WTC11 (cell line): Measurements from ENCODE around the gene MAN1B1. TPM values are rescaled to one million over a fixed set of nuclear protein-coding genes. Genes with fewer than 3 reads are reported as not detected.

Experiments
- ATAC-seq: fragments of 200-7000 bp; cut with Tn5 transposase; 2 replicates; pipeline ENCODE4 v1.10.0; 2021; ENCODE audit warnings: mild to moderate bottlenecking, moderate library complexity
- CTCF ChIA-PET: fragments of 300-600 bp; sonication (Branson Sonifier 250); formaldehyde crosslinking; loops from one replicate; lab custom pipeline; 2021; ENCODE audit warnings: antibody characterized with exemption; lab: Charles Lee
- POLR2A ChIA-PET: fragments of 350-600 bp; sonication (Branson Sonifier 250); formaldehyde crosslinking; loops from one replicate; lab custom pipeline; 2021; ENCODE audit warnings: antibody characterized with exemption; lab: Charles Lee
- DNase-seq: peaks from one replicate; pipeline ENCODE4 v3.0.0; 2021; ENCODE audit warnings: low spot score
- H3K27ac Mint-ChIP-seq: 2 replicates; pipeline ENCODE4 v1.8.0; 2021; ENCODE audit warnings: mixed read lengths
- H3K27me3 Mint-ChIP-seq: 2 replicates; pipeline ENCODE4 v1.8.0; 2021; ENCODE audit warnings: low read depth, mild to moderate bottlenecking, moderate library complexity, mixed read lengths
- H3K36me3 Mint-ChIP-seq: 2 replicates; pipeline ENCODE4 v1.8.0; 2021; ENCODE audit warnings: mixed read lengths
- H3K4me1 Mint-ChIP-seq: 2 replicates; pipeline ENCODE4 v1.8.0; 2022; ENCODE audit warnings: mixed read lengths
- H3K4me3 Mint-ChIP-seq: 2 replicates; pipeline ENCODE4 v1.8.0; 2021; ENCODE audit warnings: mild to moderate bottlenecking, moderate library complexity, mixed read lengths
- H3K9me3 Mint-ChIP-seq: 2 replicates; pipeline ENCODE4 v1.8.0; 2021; ENCODE audit warnings: mixed read lengths
- ELF4 ChIP-seq: sonication (generic); formaldehyde crosslinking; IDR thresholded peaks from 2 replicates; pipeline ENCODE4 v1.8.1; 2022; ENCODE audit warnings: low read depth, mild to moderate bottlenecking, moderate library complexity, missing genetic modification reagents
- FOXP4 ChIP-seq: sonication (generic); formaldehyde crosslinking; IDR thresholded peaks from 2 replicates; pipeline ENCODE4 v1.8.0; 2022; ENCODE audit warnings: mild to moderate bottlenecking, missing genetic modification reagents
- GABPB1 ChIP-seq: sonication (generic); formaldehyde crosslinking; IDR thresholded peaks from 2 replicates; pipeline ENCODE4 v1.8.1; 2023; ENCODE audit warnings: mild to moderate bottlenecking, missing genetic modification reagents
- HMGA2 ChIP-seq: fragments of 250-450 bp; sonication (Bioruptor Pico); IDR thresholded peaks from 2 replicates; pipeline ENCODE4 v1.4.0; 2021; ENCODE audit warnings: mild to moderate bottlenecking, moderate library complexity
- MAX ChIP-seq: sonication (generic); formaldehyde crosslinking; IDR thresholded peaks from 2 replicates; pipeline ENCODE4 v1.8.0; 2022; ENCODE audit warnings: mild to moderate bottlenecking, missing genetic modification reagents
- NFYB ChIP-seq: sonication (generic); formaldehyde crosslinking; conservative IDR thresholded peaks from 2 replicates; pipeline ENCODE4 v1.8.0; 2022; ENCODE audit warnings: low read depth, missing genetic modification reagents
- SMAD4 ChIP-seq: sonication (generic); formaldehyde crosslinking; IDR thresholded peaks from 2 replicates; pipeline ENCODE4 v1.8.0; 2022; ENCODE audit warnings: mild to moderate bottlenecking, missing genetic modification reagents
- SP1 ChIP-seq: sonication (generic); formaldehyde crosslinking; conservative IDR thresholded peaks from 2 replicates; pipeline ENCODE4 v1.8.1; 2022; ENCODE audit warnings: missing genetic modification reagents
- ZNF317 ChIP-seq: sonication (generic); formaldehyde crosslinking; IDR thresholded peaks from 2 replicates; pipeline ENCODE4 v1.8.1; 2023; ENCODE audit warnings: low read depth, mild to moderate bottlenecking, moderate library complexity, missing genetic modification reagents, borderline replicate concordance
- total RNA-seq: library from RNA; stranded (reverse); gene quantifications from 3 replicates; pipeline ENCODE4 v1.2.3, GENCODE V29; 2021

The MAN1B1 gene
- total RNA-seq, 1 experiment from 2014 or later: 57.1 TPM

DNA sequence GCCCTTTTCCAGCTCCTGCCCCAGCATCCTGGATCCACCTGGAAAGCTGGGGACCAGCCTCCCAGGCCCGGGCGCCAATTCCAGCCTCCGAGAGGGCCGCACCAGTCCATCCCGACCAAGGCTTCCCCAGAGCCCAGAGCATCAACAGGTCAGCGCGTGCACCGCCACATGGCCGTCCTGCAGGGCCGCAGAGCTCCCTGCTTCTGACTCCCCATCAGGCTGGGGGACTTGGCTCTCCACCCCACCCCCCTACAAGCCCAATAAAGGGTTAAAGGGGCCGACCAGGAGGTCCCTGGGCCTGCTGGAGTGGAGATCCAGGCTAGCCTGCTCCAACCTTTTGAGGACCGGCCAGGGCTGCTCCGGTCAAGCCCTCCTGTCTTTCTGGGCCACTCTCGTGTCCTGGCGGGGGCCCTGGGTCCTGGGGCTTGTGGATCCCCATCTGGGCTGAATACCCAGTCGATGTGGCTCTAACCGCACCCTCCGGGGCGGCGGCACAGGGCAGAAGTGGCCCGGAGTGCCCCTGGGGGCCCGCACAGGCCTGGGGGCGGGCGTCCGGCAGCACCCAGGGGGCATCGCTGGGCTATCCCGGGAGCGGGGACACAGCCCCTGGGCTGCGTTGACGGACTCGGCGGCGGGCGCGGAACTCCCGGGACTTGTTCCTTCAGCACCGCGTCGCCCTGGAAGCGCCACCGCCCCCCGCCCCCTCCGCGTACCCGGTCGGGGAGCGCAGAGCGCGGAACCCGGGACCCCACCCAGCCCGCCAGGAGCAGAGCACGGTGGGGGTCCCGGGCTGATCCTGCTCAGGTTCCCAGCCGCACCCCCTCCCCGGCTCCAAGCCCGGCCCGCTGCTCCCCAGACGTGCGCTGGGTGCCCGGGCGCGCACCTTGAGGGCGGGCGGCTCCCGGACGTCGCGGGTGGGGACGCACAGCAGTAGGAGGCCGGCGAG is 33.5 kb upstream of the MAN1B1 start:
- 0 out of 2 replicates have a peak, but pooled peaks have one; percentile 9 for TF ChIP-seq NFYB
- no peak for TF ChIP-seq HMGA2 (CRISPR knock-in tag)
- POLR2A ChIA-PET: interaction anchor here (0.6 kb wide), 1 partner anchor 188 kb away, joined by 3 read pairs; the partner anchor contains the start of gene TUBB4B
- Mint-ChIP-seq H3K27ac (no peak overlapping the region), H3K4me1 (peaks cover 6% of the 10 kb centered on the region; the same call in 1 of the 2 replicates), H3K36me3 (no peaks in the 10 kb centered on the region), H3K4me3 (peak overlapping the region; percentile 18; the same call in 1 of the 2 replicates), H3K9me3 (no peaks in the 10 kb centered on the region), H3K27me3 (peaks cover 44% of the 10 kb centered on the region)
- CTCF ChIA-PET: interaction anchor here (0.7 to 10.4 kb wide), 14 partner anchors 14 to 295 kb away, joined by 3 to 240 read pairs (median 3); partner anchors contain the start of genes ABCA2, LCN8, PAXX and RNF208
- ATAC-seq (peak; percentile 12), DNase-seq (peak; percentile 47)

- Mint-ChIP-seq H3K4me3 (peak within 1 kb of the TSS; percentile 45), H3K9me3 (no peaks in the 10 kb centered on the region), H3K27ac (no peak within 1 kb of the TSS), H3K27me3 (peaks cover 37% of the 10 kb centered on the region), H3K4me1 (peaks cover 6% of the 10 kb centered on the region; the same call in 1 of the 2 replicates), H3K36me3 (no peaks in the 10 kb centered on the region)
- ChIA-PET CTCF (interaction anchor here (0.7 to 10.4 kb wide), 10 partner anchors 13 to 383 kb away, joined by 3 to 240 read pairs (median 4); partner anchors contain the start of genes ABCA2, PAXX, RNF224 and SAPCD2), POLR2A (interaction anchor here (1.0 kb wide), 1 partner anchor 32 kb away, joined by 3 read pairs; the partner anchor contains the start of gene MAN1B1)
- DNase-seq: peak; percentile 56
- TF ChIP-seq SMAD4 (CRISPR knock-in tag) (no peak), GABPB1 (CRISPR knock-in tag) (0 out of 2 replicates have a peak, but pooled peaks have one; percentile 24), FOXP4 (0 out of 2 replicates have a peak, but pooled peaks have one; percentile 24), SP1 (CRISPR knock-in tag) (0 out of 2 replicates have a peak, but pooled peaks have one; percentile 53), MAX (no peak), ELF4 (no peak)
- peak; percentile 52 for ATAC-seq
These were observed 32.5 kb upstream of the MAN1B1 start, which contains the start of gene ENTPD2 for GRCh38 chr9:137053944-137054931. Gene ENTPD2 (minus strand): TSS chr9:137054061. CDS start chr9:137053997, 64 bp downstream.

DNA sequence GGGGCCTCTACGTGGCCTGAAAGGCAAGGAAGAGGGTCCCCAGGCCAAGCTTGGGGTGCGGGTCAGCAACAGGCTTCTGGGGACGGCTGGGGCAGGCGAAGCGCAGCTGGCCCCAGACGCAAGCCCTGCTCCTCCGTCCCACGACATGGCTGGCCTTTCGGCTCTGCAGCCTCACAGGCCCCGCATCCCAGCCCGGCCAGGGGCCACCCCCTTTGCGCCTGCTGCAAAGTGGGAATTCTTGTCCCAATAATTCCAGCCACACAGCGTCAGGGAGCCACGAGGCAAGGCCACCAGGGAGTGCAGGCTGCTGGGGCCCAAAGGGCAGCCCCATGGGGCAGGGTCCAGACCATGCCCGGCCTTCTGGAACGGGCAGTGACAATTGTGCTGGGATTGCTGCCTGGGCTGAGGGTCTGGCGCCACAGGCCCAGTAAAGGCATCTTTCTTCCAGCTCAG is 31.8 kb upstream of the MAN1B1 start:
- no peaks in the 10 kb centered on the region for H3K36me3 Mint-ChIP-seq
- ATAC-seq (no peak), DNase-seq (no peak)
- no peak overlapping the region for H3K27ac Mint-ChIP-seq
- peaks cover 29% of the 10 kb centered on the region for H3K27me3 Mint-ChIP-seq
- POLR2A ChIA-PET: interaction anchor here (1.0 to 1.3 kb wide), 2 partner anchors 32 to 146 kb away, joined by 3 to 4 read pairs; partner anchors contain the start of genes MAN1B1 and TPRN
- TF ChIP-seq ELF4 (no peak), ZNF317 (CRISPR knock-in tag) (no peak), FOXP4 (0 out of 2 replicates have a peak, but pooled peaks have one; percentile 6)
- 0 out of 2 replicates have a peak, but pooled peaks cover 2% of the 10 kb centered on the region for H3K4me1 Mint-ChIP-seq
- H3K9me3 Mint-ChIP-seq: no peaks in the 10 kb centered on the region
- CTCF ChIA-PET: interaction anchor here (1.2 to 10.4 kb wide), 9 partner anchors 8 to 383 kb away, joined by 3 to 240 read pairs (median 10); partner anchors contain the start of genes ABCA2, NPDC1, PAXX and RNF224
- no peak overlapping the region for H3K4me3 Mint-ChIP-seq
